ENCODE data around the gene ABCG5. TPM values are rescaled to one million over a fixed set of nuclear protein-coding genes. Genes with fewer than 3 reads are reported as not detected.

The ABCG5 gene
- polyA plus RNA-seq, 1 donor from 2014 or later, result not detected

DNA sequence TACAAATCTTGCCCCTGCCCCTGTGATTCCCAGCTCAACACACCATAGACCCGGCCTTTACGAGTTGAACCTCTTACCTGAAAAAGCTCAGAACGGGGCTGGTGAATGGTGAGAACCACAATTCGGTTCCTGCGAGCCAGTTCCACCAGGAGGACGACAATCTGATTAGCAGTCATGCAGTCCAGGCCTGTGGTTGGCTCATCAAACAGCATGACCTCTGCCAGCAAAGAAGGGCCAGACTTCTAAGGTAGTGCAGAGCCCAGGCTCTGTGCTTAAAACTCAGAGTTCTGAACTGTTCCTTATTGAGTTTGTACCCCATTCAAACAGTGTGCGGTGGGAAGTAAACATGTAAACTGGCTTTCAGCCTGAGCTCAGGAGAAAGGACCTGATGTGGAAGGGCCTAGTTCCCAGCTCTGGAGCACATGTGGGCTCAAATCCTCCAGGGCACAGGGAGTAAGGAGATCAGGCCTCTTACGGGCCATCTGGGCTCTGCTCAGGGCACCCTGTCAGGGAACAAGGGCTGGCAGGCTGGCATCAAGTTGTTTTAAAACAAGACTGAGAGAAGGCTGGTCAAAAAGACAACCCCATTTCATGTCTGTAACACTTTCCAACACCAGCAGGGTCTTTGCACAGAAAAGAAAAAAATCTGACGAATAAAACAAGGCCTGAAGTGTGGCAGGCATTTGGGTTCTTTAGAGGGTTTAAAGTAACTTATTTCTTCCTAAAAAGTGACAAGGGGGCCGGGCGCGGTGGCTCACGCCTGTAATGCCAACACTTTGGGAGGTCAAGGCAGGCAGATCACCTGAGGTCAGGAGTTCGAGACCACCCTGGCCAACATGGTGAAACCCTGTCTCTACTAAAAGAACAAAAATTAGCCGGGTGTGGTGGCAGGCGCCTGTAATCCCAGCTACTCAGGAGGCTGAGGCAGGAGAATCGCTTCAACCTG, 12.1 kb downstream of the ABCG5 start:
- no peak overlapping the region for H3K27ac Mint-ChIP-seq
- H3K4me3 Mint-ChIP-seq, result no peak overlapping the region
- peaks cover 24% of the 10 kb centered on the region for H3K27me3 Mint-ChIP-seq
- H3K9me3 Mint-ChIP-seq, result peaks cover 0 to 2% (median 0%) of the 10 kb centered on the region in 3 donors
- H3K4me1 Mint-ChIP-seq, result peaks cover 0 to 3% (median 0%) of the 10 kb centered on the region in 3 donors
- H3K36me3 Mint-ChIP-seq, result no peaks in the 10 kb centered on the region

DNA sequence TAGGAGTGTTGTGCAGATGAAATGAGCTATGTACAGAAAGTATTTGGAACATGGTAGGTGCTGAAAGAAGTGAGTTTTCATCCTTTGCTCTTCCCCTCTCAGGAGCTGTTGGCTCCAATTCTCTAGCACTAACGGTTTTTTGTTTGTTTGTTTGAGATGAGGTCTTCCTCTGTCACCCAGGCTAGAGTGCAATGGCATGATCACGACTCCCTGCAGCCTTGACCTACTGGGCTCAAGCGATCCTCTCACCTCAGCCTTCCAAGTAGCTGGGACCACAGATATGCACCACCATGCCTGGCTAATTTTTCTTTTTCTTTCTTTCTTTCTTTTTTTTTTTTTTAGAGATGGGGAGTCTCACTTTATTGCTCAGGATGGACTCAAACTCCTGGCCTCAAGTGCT, 12.8 kb downstream of the ABCG5 start:
- H3K4me1 Mint-ChIP-seq, result no peaks in the 10 kb centered on the region
- H3K27ac Mint-ChIP-seq, result no peak overlapping the region
- H3K27me3 Mint-ChIP-seq, result peaks cover 21% of the 10 kb centered on the region
- H3K36me3 Mint-ChIP-seq, result no peaks in the 10 kb centered on the region
- peaks cover 0 to 2% (median 0%) of the 10 kb centered on the region in 3 donors for H3K9me3 Mint-ChIP-seq
- H3K4me3 Mint-ChIP-seq, result no peak overlapping the region

DNA sequence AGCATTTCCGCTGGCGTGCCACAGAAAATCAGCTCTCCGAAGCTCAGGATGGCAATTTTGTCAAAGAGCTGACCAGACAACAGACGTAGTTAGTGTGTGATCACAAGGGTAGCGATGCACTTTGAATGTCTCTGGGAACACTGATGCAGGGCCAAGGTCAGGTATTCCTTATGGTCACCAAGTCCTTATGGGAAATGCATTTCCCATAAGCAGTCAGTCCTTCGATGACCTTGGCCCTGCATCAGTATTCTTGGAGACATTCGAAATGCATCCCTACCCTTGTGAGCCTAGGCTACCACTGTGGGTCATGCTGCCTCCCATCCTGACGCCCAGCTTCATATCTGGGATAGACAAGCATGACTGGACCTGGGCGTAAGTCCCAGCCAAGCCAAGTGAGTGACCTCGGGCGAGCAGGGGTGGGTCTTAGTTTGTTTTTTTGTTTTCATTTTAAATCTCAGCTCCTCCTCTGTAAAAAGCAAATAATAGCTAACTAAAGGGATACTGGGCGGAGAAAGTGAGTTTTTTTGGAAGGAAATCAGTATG, 13.6 kb downstream of the ABCG5 start:
- Mint-ChIP-seq H3K4me1 (no peaks in the 10 kb centered on the region), H3K27ac (no peak overlapping the region), H3K9me3 (peaks cover 0 to 2% (median 0%) of the 10 kb centered on the region in 3 donors), H3K27me3 (peaks cover 13% of the 10 kb centered on the region), H3K4me3 (no peak overlapping the region), H3K36me3 (no peaks in the 10 kb centered on the region)

DNA sequence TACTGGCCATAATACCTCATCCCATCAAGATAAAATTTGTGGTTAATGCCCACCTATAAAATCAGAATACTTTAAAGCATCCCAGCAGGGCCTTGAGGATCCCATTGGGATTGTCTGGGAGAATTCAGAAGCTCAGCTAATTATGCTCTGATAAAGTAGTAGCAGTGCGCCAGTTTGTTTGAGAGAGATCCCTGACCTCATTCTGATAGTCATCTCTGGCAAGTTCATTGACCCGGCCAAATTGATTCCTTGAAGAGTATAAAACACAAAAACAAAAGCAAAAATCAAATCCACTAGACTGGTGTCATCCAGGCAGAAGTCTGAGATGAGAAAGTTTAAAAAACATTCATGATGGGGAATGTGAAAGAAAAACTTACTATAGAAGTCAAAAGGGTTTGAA, 14.1 kb downstream of the ABCG5 start:
- Mint-ChIP-seq H3K4me1 (no peaks in the 10 kb centered on the region), H3K4me3 (no peak overlapping the region), H3K36me3 (no peaks in the 10 kb centered on the region), H3K9me3 (peaks cover 0 to 2% (median 0%) of the 10 kb centered on the region in 3 donors), H3K27me3 (peaks cover 10% of the 10 kb centered on the region), H3K27ac (no peak overlapping the region)

DNA sequence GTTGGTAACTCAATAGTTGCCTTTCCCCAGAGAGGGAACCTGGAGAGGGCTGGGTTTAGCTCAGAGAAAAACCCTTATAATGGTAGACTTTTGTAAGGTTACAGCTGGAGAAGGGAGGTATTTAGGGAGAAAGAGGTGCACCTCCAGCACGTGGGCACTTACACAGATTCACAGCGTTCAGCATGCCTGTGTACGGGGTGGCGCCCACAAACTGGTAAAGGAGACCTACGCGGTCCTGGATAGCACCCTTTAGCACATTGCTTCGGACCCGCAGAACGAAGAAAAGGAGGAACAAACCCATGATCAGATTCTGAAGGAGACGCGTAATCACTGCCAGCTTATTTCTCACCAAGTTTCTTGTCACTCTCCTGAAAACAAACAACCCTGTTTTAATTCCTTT, 14.9 kb downstream of the ABCG5 start:
- H3K27ac Mint-ChIP-seq, result no peak overlapping the region
- no peaks in the 10 kb centered on the region for H3K36me3 Mint-ChIP-seq
- peaks cover 10% of the 10 kb centered on the region for H3K27me3 Mint-ChIP-seq
- H3K4me3 Mint-ChIP-seq, result no peak overlapping the region
- peaks cover 0 to 2% (median 0%) of the 10 kb centered on the region in 3 donors for H3K4me1 Mint-ChIP-seq
- H3K9me3 Mint-ChIP-seq, result peaks cover 0 to 2% (median 0%) of the 10 kb centered on the region in 3 donors

DNA sequence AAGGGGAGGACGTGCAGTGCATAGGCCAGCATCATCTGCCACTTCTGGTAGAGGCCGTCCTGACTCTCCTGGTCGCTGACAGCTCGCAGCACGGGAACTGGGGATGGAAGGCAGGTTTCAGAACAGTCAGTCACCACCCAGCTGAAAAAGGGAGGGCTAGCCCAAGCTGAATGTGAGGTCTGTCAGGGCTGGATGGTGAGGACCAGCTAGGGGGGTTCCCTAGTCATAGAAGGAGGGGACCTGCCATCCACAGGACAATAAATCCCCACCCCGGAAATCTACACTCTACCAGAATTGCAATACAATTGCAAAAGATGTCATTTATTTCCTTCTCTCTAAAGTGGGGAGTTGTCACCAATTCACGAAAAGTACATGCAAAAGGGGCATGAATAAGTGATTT, 15.8 kb downstream of the ABCG5 start:
- Mint-ChIP-seq H3K36me3 (no peaks in the 10 kb centered on the region), H3K4me3 (no peak overlapping the region), H3K27me3 (peaks cover 9% of the 10 kb centered on the region), H3K4me1 (peaks cover 0 to 5% (median 2%) of the 10 kb centered on the region in 3 donors), H3K27ac (no peak overlapping the region), H3K9me3 (peaks cover 0 to 2% (median 0%) of the 10 kb centered on the region in 3 donors)

DNA sequence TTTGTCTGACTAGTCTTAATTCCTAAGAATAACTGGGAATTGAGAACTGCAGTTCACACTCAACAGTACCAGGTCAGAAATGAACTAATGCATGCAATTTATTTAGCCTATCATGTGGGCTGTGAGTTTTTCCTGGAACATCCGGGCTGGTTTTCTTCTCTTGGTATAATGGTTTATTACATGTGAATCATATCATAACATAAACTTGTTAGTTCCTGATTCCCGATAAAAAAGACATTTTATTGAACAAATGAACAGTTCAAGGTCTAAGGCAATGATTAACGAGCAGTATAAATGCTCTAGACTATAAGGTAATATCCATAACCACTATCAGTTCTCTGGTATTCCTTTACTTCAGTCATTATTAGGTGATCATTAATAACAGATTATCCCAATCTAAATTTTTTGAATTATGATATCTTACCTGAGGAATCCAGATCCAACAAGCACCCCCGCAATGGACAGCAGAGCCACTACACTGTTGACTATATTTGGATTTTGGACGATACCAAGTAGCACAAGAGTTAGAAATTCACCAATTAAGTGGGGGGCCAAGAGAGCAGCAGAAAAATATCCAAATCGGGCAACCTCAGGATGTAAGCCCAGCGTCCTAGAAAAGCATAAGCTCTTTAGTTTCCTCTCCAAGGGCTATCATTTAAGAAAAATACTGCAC, 19.0 kb downstream of the ABCG5 start:
- Mint-ChIP-seq H3K27ac (no peak overlapping the region), H3K27me3 (peaks cover 9% of the 10 kb centered on the region), H3K4me1 (peaks cover 0 to 5% (median 2%) of the 10 kb centered on the region in 3 donors), H3K4me3 (no peak overlapping the region), H3K9me3 (peaks cover 0 to 2% (median 0%) of the 10 kb centered on the region in 3 donors), H3K36me3 (peaks cover 5% of the 10 kb centered on the region)

DNA sequence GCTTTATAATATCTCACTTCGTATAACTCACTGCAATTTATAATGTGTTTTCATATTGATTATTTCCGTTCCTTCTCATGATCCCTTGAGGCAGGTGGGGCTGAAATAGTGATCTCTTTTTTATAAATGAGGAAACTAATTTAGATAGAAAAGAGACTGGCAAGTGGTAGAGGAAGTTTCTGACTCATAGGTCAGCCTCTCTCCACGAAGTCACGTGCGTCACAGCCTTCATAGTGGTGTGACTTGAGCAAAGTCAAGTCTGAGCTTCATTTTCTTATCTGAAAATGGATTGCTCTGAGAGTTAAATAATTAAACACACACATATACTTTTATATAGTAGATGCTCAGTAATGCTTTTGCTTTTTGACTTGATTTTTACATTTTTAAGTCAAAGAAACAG, 19.9 kb downstream of the ABCG5 start:
- Mint-ChIP-seq H3K9me3 (peaks cover 0 to 2% (median 0%) of the 10 kb centered on the region in 3 donors), H3K27ac (no peak overlapping the region), H3K4me3 (peak overlapping the region in 1 of 4 donors; percentile 62), H3K4me1 (peaks cover 0 to 5% (median 2%) of the 10 kb centered on the region in 3 donors), H3K27me3 (peaks cover 7% of the 10 kb centered on the region), H3K36me3 (peaks cover 5% of the 10 kb centered on the region)

DNA sequence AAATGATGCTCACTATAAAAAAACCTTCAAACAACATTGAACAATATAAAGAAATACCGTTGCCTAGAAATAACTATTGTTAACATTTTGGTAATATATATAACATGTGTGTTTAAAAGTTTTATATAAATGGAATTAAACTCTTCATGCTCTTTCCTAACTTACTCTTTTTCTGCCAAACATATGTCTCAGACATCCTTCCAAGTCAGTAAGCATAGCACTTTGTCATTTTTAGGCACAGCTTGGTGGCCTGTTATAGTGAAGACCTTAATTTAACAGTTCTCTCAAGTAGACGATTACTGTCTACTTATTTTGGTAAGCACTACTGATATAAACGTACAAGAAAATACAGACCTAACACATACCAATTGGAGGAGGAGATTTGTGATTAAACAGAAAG, 23.9 kb downstream of the ABCG5 start:
- Mint-ChIP-seq H3K27me3 (no peaks in the 10 kb centered on the region), H3K9me3 (no peaks in the 10 kb centered on the region), H3K4me3 (no peak overlapping the region), H3K4me1 (peaks cover 0 to 5% (median 2%) of the 10 kb centered on the region in 3 donors), H3K27ac (no peak overlapping the region), H3K36me3 (peaks cover 5% of the 10 kb centered on the region)

DNA sequence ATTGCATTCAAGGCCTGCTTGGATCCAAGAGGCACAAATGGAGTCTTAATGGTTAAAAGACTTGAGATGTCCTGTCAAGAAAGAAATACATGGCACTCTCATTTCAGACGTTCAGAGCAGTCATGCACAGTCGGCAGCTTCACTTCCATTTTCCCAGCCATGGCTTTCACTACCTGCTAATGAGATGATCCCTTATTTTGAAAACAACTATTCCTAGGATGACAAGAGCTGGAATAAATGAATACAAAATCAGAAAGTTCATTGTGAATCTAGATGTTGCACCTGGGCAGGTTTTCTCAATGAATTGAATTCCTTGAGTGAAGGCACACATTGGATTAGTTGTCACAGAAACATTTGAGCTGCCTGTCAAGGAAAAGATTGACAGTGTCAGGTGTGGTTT, 25.7 kb downstream of the ABCG5 start:
- no peak overlapping the region for H3K27ac Mint-ChIP-seq
- peaks cover 5% of the 10 kb centered on the region for H3K36me3 Mint-ChIP-seq
- H3K4me3 Mint-ChIP-seq, result no peak overlapping the region
- H3K27me3 Mint-ChIP-seq, result no peaks in the 10 kb centered on the region
- H3K4me1 Mint-ChIP-seq, result no peaks in the 10 kb centered on the region
- no peaks in the 10 kb centered on the region for H3K9me3 Mint-ChIP-seq

DNA sequence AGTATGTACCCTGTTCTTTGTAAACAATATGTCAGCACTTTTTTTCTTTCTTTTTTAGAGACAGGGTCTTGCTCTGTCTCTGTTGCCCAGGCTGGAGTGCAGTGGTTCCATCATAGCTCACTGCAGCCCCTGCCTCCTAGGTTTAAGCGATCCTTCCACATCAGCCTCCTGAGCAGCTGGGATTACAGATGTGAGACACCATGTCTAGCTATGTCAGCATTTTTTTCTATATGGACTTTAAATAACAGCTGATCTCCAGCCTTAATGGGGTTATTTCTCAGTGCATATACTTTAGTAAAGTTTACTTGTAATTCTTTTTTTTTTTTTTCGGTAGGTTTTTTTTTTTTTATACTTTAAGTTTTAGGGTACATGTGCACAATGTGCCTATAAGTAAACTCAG, 26.6 kb downstream of the ABCG5 start:
- Mint-ChIP-seq H3K36me3 (peaks cover 5% of the 10 kb centered on the region), H3K27me3 (no peaks in the 10 kb centered on the region), H3K9me3 (no peaks in the 10 kb centered on the region), H3K27ac (no peak overlapping the region), H3K4me1 (no peaks in the 10 kb centered on the region), H3K4me3 (no peak overlapping the region)

DNA sequence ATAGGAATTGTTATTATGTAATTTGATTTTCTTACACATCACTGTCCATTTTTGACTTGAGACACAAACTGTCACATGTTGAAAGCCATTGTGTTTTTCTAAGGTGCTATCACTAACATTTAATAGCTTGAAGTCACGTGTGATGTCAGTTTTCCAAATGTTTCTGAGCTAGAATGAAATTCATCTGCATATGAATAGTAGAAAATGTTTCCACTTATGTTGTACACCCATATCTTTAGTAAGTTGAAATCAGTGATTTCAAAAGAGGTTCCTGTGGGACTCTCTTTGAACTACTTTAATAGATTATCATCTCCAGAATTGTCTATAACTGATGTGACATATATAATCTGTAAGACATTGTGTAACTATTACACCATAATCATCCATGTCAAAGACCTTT, 27.8 kb downstream of the ABCG5 start:
- no peaks in the 10 kb centered on the region for H3K27me3 Mint-ChIP-seq
- H3K9me3 Mint-ChIP-seq, result no peaks in the 10 kb centered on the region
- H3K36me3 Mint-ChIP-seq, result peaks cover under 1% of the 10 kb centered on the region
- no peak overlapping the region for H3K4me3 Mint-ChIP-seq
- no peaks in the 10 kb centered on the region for H3K4me1 Mint-ChIP-seq
- no peak overlapping the region for H3K27ac Mint-ChIP-seq

DNA sequence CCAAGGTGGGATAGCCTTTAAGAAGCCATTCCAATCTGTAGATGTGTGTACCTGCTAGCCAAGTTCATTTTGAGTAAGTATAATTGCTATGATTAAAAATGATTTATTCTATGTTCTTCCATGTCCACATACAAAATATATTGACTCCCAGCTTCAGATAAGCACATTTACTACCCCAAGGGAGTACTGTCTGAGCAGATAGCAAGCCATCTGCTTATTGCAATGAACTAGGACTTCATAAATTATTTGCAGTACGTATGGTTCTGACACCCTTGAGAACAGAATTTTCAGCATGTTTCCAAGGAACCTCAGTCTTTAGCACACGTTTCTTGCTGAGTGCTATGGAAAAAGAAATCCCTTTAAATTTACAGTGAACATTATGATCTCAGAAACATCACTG, 28.2 kb downstream of the ABCG5 start:
- H3K36me3 Mint-ChIP-seq, result peaks cover 1% of the 10 kb centered on the region
- no peak overlapping the region for H3K4me3 Mint-ChIP-seq
- no peaks in the 10 kb centered on the region for H3K4me1 Mint-ChIP-seq
- no peaks in the 10 kb centered on the region for H3K27me3 Mint-ChIP-seq
- no peaks in the 10 kb centered on the region for H3K9me3 Mint-ChIP-seq
- H3K27ac Mint-ChIP-seq, result no peak overlapping the region

DNA sequence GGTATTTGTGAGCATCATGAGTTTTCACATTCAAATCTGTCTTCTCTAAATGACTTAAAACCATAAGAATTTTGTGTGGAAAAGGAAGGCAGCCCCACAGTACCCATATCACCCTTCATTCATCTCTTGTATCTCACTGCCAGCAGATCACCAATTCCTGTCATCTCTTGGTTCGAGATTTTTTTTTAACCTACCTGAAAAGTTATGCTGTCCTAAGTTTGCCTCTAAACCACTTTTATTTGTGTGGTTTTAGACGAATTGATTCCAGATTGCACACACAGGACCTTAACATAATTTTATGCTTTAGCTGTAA, 32.0 kb downstream of the ABCG5 start:
- H3K4me1 Mint-ChIP-seq, result no peaks in the 10 kb centered on the region
- H3K36me3 Mint-ChIP-seq, result peaks cover 14% of the 10 kb centered on the region
- H3K27ac Mint-ChIP-seq, result no peak overlapping the region
- H3K27me3 Mint-ChIP-seq, result no peaks in the 10 kb centered on the region
- H3K4me3 Mint-ChIP-seq, result no peak overlapping the region
- H3K9me3 Mint-ChIP-seq, result no peaks in the 10 kb centered on the region

DNA sequence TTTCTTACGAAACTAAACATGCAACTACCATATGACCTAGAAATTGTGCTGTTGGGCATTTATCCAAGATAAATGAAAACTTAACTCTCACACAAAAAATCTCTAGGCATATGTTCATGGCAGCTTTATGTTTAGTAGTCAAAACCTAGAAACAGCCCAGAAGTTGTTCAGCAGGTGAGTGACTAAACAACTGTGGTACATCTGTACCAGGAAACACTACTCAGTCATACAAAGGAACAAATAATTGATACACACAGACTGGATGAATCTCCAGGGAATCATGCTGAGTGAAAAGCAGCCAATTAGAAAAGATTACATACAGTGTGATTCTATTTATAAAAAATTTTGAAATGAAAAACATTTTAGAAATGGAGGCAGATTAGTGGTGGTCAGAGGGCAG, 35.5 kb downstream of the ABCG5 start:
- H3K4me3 Mint-ChIP-seq, result no peak overlapping the region
- H3K4me1 Mint-ChIP-seq, result no peaks in the 10 kb centered on the region
- H3K27me3 Mint-ChIP-seq, result no peaks in the 10 kb centered on the region
- H3K36me3 Mint-ChIP-seq, result peaks cover 14% of the 10 kb centered on the region
- no peak overlapping the region for H3K27ac Mint-ChIP-seq
- no peaks in the 10 kb centered on the region for H3K9me3 Mint-ChIP-seq
